GM19025 (cell line): ENCODE measurements around the gene SORCS1.

Source experiments
- ATAC-seq: cut with Tn5 transposase; IDR thresholded peaks from one replicate; pipeline ENCODE4 v1.9.1; 2021; ENCODE audit warnings: mild to moderate bottlenecking, low read depth, moderate library complexity; ENCODE audit not compliant: unreplicated experiment

SORCS1 gene

GRCh38 chr10:107118866-107119265, 45.6 kb downstream of the SORCS1 start:
- no peak for ATAC-seq

GRCh38 chr10:107104026-107104652, 60.4 kb downstream of the SORCS1 start:
- ATAC-seq: no peak

GRCh38 chr10:107103174-107104025, 61.1 kb downstream of the SORCS1 start:
- no peak for ATAC-seq

DNA sequence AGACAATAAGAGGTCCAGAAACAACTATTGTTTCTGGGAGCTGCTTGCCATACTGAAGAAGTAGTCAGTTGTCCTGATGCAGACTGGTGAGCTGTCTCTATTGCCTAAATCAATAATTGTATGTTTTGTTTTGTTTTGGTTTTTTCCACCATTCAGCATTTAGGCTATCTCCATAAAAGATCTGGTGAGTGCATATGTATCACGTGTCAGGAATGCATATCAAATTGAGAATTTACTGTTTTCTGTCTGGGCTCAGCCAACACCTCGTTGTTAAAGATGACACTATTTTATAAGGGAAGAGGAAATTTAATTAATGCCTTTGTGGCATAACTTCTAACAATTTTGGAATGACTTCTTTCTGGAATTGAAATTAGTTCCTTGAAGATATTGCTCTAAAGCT, 66.2 kb downstream of the SORCS1 start:
- ATAC-seq: no peak

GRCh38 chr10:107094824-107095522, 69.5 kb downstream of the SORCS1 start:
- ATAC-seq: no peak

- ATAC-seq: no peak
Measured at GRCh38 chr10:107092321-107092720, 72.2 kb downstream of the SORCS1 start.

DNA sequence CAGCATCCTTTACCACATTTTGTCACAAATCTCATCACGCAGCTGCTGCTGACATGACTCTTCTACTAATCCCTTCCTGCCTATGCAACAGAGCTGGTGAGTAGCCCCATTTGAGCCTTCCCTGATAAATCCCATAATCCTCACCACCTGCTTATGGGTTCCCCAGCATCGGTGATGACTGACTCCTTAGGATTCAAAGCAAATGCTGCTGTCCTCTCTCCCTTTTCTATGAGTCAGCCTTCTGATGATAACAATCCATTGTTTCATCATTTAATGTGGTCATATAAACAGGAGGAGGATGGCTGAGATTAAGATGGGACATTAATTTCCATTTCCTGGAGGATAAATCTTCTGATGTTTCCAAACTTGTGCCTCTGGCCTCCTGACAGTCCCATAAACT, 73.4 kb downstream of the SORCS1 start:
- ATAC-seq: no peak

DNA sequence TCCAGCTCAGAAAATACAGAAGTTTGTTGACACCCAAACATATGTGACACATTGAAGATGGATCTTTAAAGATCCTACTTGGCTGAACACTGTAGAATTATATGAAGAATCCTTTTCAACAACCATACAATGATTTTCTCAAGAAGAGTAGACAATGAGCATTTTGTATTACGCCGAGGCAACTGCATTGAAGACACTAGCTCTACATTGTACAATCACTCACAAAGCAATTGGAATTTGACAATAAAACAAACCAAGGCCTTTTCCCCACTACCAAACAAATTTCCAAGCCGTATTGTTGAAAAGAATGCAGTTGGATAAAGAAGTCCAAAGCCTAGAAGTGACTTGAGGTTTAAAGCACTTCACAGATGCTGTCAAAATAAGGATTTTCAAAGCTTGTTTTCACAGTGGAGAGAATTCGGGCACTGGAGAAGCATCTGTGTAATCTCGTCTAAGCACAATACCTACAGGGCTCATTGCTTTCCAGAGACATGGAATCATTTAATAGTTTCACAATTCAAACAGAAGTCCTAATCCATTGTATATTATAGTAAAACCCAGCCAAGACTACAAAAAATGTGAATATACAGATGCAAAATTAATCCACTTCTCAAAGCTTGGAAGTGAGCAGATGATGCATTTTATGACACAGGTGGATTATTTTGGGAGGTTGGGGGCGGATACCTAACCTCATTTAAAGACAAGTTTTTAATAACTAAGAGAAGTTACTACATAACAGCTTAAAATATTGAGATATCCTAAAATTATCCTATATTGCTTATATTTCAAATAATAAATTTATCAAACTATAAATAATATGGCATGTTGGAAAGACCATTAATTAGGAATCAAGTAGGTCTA, 78.6 kb downstream of the SORCS1 start:
- no peak for ATAC-seq

DNA sequence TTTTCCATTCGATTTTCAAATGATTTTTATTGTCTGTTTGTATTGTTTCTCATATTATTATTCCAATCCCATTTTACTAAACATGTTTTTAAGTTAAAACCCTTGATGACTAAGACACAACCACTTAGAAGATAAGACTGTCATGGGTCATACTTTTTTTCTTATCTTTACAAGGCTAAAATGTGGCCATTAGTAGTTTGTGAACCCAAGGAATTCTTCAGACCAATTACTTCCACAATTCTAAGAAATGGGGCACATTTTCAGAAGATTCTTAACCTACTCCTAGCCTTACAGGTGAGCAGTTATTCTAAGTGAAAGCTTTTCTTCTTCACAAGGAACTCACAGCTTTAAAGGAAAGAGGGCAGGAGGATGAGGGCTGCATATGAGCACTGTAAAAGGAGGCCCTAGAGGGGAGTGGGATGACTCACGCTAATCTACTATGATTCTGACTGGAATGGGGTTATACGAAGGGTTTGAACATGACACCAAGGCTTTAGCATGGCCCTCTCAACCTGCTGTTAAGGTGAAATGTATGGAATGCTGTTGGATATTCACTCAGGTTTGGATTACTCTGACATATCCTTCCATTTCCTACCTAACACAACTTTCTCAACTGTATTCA, 81.0 kb downstream of the SORCS1 start:
- no peak for ATAC-seq

DNA sequence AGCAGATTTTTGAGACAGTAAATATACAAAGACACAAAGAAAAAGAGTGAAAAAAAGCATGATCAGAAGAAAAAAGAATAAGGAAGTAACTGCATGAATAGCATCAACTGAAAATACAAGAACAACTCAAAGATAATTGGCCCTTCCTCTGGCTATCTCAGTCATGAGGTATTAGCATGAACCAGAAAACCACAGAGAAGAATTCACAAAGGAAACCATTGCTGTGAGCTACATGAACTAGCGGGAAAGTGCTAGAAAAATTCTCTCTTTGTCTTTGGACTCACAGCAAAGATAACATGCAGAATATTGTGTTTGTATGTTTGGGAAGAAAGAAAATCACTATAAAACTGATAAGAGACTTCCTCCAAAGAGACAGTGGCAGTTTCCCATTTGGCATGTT, 82.9 kb downstream of the SORCS1 start:
- no peak for ATAC-seq

GRCh38 chr10:107075117-107075516, 89.4 kb downstream of the SORCS1 start:
- ATAC-seq: no peak

GRCh38 chr10:107072786-107073185, 91.7 kb downstream of the SORCS1 start:
- ATAC-seq: no peak

GRCh38 chr10:107072028-107072427, 92.5 kb downstream of the SORCS1 start:
- no peak for ATAC-seq

DNA sequence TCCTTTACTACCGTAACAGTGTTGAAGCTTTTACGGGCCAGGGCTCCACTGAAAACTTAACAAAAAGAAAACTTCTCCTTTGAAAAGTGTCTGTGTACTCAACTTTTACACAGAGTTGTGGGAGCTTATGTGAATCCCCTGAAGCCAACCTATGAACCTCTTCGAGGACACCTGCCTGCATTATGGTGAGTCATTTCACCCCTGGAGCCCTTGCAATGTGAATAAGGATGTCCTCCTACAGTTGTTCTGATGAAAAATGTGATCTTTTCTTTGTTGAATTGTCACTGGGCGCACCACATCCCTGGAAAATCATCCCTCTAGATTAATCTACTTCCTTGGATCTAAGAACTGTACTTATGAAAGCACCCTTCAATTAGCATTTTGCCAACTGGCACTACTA, 93.2 kb downstream of the SORCS1 start:
- no peak for ATAC-seq

DNA sequence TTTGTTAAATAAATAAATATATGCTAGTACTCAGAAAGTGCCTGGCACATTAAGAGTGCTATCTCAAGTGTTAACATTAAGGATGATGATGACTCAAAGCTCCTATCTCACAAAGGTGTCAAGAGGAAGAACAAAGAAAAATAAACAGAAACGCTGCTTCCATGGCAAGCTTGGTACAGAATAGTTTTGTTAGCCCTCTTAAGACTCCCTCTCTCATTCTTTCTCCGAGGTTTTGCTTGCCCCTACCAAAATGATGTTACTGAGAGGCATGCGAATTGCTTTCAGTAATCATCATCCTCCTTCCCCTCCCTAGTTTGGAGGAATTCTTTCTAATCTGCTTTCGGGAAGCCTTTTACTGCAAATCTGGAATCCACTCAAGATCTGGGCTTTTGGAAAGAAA, 96.7 kb downstream of the SORCS1 start:
- no peak for ATAC-seq

DNA sequence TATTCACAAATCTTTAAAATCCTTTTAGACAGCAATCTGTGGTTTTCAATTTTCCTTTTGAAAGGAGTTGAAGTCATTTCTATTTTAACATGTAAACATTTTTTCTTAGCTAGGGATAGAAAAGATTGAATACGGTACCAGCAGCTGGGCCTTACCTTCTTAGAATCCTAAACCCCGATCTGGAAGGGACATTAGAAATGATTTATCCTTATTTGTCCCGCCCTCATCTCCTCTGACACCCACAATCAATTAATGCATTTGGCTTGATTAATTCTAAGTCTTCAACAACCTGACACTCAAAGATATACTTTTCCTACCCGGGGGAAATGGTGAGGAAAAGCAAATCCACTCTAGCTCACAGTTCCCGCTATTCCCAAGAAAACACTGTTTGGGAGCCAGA, 100.4 kb downstream of the SORCS1 start:
- no peak for ATAC-seq

- ATAC-seq: no peak
Measured at GRCh38 chr10:107059872-107060271, 104.6 kb downstream of the SORCS1 start.

GRCh38 chr10:107059068-107059804, 105.3 kb downstream of the SORCS1 start:
- ATAC-seq: no peak

DNA sequence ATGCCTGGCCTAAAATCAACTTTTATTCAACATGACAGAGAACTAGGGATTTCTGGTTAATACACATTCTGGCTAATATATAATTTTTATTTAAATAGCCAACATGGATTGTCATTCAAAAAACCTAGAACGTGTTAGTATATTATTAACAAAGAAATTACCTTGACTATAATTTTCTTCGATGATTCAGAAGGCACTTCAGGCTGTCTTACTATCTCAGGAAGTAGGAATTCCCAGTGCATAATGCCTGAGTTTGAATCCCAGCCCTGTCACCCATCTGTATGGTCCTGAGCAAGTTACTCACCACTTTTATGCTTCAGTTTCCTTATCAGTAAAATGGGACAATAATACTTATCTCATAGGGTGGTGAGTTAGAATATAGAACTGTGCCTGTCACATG, 106.2 kb downstream of the SORCS1 start:
- no peak for ATAC-seq
